ENCODE data around the gene ACTL7B.
"Not testable (repeated sequence)": the region's sequence is repeated elsewhere in the genome, so short reads cannot be mapped to it uniquely, and the experiment has no call there.

ACTL7B gene

DNA sequence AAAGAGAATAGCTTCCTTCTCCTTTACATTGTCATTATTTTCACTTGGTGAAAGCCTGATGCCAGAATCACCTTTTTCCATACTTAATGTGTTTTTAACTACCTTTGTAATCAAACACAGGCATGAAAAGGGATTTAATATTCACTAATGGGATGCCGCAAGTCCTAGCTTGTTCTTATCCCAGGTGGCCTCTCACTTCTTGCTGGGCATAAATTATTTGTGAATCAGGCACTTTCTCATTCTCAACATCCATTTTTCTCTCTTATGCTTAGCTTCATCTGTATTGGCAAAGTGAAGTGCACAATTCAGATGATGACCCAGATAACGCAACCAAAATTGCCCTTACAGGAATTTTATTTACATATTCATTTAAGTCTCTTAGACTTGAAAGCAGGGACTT is 10.9 kb downstream of the ACTL7B start:
- DNase-seq (ENCODE audit: low spot score) = no peak

DNA sequence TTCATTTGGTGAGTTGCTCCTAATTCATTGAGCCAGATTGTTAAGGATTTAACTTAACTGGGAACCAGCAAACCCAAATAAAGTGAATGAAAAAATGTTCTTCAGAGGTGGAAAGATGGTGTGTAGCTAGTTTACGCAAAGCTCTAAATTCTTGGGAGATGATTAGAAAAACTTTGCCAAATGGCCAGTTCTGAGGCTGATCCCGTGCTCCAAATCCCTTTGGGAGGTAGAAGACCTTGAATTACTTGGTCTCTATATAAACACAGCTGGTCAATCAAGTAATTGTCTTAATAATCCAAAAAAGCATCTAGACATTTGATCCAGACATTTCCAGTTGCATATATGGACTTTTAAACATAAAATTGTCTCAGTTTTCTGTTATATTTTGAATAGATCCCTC is 11.4 kb downstream of the ACTL7B start:
- no peak for DNase-seq (ENCODE audit: low spot score)

DNA sequence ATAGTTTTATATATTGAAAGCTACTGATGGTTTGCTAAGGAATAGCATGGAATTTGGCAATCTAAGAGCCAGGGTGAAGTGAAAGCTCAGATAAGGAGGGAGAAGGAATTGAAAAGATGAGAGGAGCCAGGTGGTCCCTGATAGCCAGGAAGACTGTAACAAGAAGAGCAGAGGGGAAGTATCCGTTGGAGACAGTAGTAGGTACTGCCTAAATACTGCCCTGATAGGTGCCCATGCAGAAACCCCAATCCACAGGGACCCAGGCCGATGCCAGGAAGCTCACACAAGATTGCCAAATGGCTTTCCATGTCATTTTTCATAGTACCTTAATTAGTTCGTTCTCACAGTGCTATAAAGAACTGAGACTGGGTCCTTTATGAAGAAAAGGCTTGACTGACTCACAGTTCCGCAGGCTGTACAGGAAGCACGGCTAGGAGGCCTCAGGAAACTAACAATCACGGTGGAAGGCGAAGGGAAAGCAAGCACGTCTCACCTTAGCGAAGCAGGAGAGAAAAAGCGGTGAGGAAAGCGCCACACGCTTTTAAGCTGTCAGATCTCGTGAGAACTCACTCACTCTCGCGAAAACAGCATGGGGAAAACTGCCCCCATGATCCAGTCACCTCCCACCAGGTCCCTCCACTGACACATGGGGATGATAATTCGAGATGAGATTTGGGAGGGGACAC is 13.0 kb downstream of the ACTL7B start:
- no peak for DNase-seq (ENCODE audit: low spot score)

DNA sequence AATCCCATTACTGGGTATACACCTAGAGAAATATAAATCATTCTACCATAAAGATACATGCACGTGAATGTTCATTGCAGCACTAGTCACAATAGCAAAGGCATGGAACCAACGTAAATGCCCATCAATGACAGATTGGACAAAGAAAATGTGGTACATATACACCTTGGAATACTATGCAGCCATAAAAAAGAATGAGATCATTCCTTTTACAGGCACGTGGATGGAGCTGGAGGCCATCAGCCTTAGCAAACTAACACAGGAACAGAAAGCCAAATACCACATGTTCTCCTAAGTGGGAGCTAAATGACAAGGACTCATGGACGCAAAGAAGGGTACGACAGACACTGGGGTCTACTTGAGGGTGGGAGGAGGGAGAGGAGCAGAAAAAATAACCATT is 16.2 kb downstream of the ACTL7B start:
- not testable (repeated sequence) for DNase-seq (ENCODE audit: low spot score)

DNA sequence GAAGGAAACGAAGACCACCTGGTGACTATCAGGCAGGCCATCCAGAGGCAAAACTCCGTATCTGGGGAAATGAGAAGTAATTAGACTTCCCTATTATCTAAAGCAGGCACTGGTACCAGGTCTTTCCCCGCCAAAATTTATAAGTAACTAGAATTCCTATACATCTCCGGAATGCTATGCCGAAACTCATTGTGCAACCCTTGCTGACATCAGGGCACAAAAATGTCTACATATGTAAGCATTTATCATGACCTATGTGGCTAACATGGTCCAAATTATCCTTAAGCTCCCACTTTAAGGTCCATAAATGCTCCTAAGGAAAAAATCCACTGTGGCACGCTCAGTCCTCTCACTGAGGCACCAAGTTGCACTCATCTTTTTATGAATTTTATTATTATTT is 17.8 kb downstream of the ACTL7B start:
- DNase-seq (ENCODE audit: low spot score) = no peak

DNA sequence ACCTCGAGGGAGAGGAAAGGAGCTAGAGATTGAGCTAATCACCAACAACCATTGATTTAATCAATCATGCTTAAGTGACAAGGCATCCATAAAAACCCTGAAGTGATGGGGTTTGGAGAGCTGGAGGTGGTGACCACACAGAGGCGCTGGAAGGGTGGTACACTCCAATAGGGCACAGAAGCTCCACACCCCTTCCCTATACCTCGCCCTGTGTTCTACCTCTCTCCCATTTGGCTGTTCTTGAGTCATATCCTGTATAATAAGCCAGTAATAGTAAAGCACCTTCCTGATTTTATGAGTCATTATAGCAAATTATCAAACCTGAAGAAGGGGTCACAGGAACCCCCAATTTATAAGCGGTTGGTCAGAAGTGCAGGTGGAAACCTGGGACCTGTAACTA is 18.3 kb downstream of the ACTL7B start:
- DNase-seq (ENCODE audit: low spot score) = no peak

DNA sequence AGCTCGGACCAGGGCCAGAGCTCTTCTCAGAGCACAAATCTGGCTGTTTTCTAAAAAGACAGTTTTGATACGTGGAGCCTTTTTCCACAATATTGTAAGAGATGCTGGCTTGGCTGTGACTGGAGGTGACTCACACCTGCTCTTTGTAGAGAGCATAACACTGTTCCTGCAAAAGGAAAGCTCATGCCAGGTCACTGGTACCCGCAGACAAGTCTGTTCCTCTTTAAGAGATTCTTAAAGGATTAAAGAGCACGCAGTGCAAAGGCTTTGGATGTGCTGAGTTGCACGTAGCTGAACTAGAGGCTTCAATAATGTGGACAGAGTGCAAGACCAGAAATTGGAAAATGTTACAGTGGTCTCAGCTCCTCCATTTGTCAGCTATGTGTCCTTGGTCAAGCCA is 19.0 kb downstream of the ACTL7B start:
- no peak for DNase-seq (ENCODE audit: low spot score)

DNA sequence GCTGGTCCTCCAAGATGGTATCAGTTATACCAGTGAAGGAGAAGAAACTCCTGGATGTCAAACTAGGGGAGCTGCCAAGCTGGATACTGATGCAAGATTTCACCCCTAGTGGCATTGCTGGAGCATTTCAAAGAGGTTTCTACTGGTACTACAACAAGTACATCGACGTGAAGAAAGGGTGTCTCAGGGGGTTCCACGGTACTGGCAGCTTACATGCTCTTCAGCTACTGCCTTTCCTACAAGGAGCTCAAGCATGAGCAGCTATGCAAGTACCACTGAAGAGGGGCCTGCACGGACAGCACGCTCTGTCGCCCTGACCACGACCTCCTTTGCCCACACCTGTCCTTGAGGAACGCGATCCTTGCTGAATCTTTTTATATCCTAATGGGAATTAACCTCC is 19.5 kb downstream of the ACTL7B start:
- DNase-seq (ENCODE audit: low spot score) = no peak

DNA sequence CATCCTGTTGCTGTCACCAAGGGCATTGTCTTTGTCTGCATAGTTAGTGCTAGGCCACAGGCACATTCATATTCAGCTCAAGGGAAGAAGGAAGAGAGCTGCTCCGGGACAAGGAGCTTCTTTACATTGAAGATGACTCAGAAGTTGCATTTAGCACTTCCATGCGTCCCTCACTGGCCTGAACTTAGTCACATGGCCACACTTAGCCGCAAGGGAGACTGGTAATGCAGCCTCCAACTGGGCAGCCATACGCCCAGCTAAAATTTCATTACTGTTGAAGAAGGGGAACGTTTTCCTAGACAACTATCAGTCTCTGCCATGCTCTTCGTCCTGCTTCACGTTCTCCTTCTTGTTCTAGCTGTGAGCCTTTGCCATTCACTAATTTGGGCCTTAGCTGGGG is 20.0 kb downstream of the ACTL7B start:
- DNase-seq (ENCODE audit: low spot score) = no peak

DNA sequence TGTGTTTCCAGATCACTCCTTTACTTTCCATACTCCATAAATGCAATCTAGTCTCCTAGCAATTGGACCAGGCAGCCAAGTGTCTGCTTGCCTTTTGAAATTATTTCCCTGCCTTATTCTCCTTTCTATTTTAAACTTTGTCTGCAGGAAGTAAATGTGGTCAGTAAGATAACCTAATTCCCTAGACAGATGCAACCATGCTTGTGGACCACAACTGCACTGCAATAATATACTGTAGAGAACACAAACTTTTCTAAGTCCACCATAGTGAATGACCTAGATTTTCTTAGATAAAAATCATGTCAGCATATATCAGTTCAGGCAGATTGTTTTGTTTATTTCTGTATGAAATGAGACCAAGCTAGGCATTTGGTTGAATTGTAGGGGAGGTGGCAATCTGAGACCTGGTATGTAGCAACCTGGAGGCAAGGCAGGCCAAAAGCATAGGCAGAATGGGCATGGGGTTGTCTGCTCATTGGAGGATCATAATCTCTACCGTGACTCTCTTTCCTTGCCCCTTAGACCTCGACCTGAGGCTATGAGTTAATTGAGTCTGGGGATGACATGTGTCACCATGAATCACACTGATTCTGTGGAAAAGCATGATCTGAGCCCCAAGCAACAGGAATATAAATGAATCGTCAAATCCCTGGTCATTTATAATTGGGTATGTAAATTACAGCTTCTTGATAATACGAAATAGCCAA is 20.7 kb downstream of the ACTL7B start:
- DNase-seq (ENCODE audit: low spot score) = no peak

DNA sequence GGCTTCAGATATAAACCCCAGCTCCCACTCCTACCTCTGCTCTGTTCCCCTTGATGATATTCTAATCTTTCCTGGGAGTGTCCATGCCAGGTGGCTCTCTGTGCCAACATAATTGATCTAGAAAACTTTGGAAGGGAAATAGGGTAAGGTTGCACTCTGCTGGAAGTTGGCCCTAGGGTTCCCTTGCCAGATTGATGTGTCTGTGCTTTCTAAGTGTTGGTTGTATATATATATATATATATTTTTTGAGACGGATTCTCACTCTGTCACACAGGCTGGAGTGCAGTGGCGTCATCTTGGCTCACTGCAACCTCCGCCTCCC is 23.6 kb downstream of the ACTL7B start:
- no peak for DNase-seq (ENCODE audit: low spot score)

DNA sequence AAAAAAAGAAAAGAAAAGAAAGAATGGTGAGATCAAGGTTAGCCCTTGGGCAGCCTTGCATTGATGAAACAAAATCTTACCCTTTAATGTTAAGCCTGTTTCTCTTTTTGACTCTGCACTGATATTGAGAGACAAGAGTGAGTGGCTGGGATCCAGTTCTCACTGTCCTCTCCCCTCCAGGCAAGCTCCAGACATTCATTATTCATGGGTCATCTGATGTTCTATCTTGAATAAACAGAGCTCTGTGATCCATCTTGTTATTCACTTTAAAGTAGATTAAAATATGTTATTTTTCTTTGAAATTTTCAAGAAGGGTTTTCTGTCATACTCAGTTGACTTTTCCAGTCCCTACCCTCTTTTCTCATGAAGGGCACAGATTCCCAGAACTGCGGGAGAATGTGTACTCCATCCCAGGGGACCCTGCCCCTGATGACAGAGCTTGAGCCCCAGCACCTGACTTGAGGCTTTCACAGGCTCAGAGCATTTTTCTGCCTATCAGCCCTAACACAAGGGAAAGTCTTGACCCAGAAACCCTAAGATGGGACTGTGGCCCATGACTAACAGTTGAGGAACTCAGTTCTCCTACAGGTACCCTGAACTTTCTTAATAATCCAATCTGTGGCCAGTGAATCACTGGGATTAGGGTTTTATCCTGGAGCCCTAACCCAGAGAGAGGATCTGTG is 24.1 kb downstream of the ACTL7B start:
- DNase-seq (ENCODE audit: low spot score) = no peak

DNA sequence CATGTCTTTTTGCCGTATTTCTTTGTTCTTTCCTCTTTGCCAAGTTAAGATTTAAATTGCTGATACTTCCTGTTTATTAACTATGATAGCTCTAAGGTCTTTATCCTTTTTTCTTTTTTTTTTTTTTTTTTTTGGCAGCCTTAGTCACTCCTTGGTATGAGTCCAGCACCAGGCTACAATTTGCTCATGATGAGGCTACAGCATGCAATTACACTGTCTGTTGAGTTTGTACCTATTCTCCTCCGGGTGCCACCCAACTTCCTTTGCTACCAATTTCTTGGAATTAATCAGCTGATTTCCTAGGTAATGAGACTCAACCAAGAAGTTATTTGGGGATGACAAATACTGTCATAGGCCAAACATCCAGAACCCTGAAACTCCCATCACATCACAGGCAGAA is 25.5 kb downstream of the ACTL7B start:
- no peak for DNase-seq (ENCODE audit: low spot score)

DNA sequence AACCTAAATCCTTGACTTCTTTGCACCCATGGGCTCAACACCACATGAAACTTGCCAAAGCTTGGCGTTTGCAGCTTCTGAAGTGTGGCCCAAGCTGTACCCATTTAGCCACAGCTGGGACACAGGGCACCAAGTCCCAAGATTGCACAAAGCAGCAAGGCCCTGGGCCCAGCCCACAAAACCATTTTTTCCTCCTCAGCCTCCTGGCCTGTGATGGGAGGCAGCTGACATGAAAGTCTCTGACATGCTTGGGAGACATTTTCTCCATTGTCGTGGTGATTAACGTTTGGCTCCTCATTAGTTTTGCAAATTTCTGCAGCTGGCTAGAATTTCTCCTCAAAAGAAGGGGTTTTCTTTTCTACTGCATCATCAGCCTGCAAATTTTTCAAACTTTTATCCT is 32.0 kb downstream of the ACTL7B start:
- DNase-seq (ENCODE audit: low spot score) = no peak

DNA sequence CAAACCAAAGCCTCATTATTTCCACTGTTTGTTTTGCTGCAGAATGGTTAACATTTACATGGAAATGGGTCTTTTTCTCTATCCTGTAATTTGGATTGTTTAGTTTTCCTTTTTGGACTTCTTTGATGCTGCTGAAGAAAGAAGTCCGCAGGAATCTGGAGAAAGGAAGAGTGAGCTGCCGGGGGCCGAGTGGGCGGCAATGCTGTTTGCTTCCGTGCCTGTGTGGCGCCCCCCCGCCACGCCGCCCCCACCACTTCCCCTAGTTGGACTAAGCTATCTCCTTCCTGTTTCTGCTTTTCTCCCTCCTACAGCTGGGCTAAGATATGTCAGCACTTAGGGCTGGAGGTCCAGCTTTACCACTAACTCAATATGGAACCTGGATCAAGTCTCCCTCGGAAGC is 39.7 kb downstream of the ACTL7B start:
- DNase-seq (ENCODE audit: low spot score) = no peak

DNA sequence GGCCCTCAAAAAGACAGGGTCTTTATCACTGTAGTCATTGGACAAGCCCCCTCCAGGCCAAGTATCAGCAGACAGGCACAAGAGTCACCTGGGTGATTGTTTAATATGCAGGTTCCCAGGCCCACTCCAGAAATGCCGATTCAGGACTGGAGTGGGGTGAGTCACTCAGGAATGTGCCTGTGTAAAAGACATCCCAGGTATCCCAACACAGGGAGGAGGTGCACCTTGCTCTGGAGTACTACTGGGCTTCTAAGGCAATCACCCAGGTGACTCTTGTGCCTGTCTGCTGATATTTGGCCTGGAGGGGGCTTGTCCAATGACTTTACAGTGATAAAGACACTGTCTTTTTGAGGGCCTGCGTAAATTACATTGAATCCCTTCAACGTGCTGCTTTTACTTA is 40.6 kb downstream of the ACTL7B start:
- DNase-seq (ENCODE audit: low spot score) = no peak

DNA sequence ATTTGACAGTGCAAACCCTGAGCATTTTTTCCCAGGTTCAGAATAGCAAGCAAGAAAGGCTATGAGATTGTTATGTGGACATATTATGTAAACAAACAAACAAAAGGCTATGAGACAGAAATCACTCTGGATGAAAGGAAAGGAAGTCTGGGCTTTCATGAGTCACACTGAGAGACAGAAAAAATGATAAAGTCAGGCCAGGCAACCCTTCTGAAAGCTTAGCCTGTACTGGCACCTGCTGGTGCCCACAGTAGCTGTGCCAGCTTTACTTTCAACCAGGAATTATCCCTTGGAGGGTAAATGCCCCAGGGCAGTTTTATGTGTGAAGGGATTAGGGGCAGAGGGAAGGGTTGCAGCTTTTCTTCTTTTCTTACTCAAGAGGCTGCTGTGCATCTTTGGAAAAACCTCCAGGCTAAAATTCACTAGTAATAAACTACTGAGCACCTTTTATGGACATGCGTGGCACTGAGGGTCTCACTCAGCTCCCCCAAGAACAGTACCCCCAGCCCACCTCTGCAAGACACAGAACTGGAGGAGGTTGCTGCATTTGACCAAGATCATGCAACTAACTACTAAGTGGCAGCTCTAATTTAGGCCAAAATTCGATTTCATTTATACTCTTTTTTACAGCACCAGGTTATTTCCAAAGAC is 41.7 kb downstream of the ACTL7B start:
- no peak for DNase-seq (ENCODE audit: low spot score)

DNA sequence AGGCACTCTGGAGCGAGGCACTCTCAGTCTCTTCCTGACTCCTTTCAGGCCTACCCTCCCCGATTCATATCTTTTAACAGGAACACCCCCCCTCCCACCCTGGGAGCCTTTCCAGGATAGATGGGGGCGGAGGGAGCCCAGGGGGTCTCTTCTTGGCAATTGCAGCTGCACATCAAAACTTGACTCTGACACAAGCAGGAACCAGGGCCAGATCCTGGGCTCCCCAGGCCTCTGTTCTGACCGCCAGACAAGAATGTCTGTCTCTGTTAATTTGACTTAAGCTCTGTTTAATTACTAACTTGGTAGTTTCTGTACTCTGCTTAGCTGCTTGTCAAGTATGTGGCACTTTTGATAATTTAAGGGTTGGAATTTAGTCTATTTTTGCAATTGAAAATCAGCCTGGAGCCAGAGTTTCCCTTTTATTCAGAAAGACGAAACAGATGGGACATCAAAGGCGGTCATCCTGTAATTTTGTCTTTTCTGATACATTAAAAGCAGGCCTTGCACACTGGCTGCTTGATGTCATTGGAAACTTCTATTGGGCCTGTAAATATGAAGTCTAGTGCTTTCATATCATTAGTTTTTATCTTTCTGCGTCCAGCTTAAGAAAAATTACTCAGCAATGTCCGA is 43.3 kb downstream of the ACTL7B start:
- DNase-seq (ENCODE audit: low spot score) = no peak

DNA sequence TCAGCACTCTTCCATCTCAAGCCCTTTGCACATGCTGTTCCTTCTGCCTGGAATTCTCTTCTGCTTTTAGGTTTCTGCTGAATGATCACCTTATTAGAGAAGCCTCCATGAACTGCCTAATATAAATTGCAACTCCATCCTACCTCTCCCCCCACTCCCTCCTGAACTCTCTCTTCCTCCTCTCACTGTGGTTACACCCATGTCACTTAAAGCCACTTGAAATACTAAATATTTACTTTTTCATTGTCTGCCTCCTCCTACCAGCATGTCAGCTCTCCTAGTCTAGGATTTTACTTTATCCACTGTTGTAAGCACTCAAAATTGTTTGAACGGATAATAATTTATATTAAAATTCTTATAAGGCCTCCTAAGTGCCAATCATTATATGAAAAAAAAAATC is 43.8 kb downstream of the ACTL7B start:
- DNase-seq (ENCODE audit: low spot score) = no peak

DNA sequence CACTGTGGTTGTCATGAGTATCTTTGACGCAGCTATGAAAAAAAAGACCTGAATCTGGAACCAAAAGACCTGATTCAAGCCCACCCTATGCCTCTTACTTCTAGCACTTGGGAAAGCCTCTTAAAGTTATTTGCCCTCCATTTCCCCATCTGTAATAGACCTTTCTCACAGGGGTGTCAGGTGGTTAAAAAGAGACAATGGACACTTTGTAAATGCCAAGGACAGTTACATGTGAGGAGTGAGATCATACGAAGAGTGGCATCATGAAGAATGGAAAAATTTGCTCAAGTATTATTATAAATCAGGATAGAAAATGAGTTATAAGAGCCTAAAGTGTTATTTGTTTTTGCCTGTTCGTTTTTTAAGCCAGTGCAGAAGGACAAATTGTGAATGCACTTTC is 46.5 kb downstream of the ACTL7B start:
- DNase-seq (ENCODE audit: low spot score) = no peak

Data from hematopoietic multipotent progenitor cell treated with erythropoietin and hydrocortisone succinate and interleukin-3 and kit ligand, for 17 days (in vitro differentiated cells).